Skeletal muscle satellite cell (primary cell): Measurements from ENCODE around the gene PPDPF.

Experiments used
- H3K27me3 ChIP-seq: 2 replicates; pipeline ENCODE4 v1.7.0; 2013; ENCODE audit warnings: low read length; ENCODE audit not compliant: control insufficient read depth, insufficient read depth
- H3K36me3 ChIP-seq: 2 replicates; pipeline ENCODE4 v1.7.0; 2013; ENCODE audit warnings: mild to moderate bottlenecking, control low read depth, low read length; ENCODE audit not compliant: insufficient read depth
- H3K4me1 ChIP-seq: 2 replicates; pipeline ENCODE4 v1.7.0; 2013; ENCODE audit warnings: low read length; ENCODE audit not compliant: control insufficient read depth, insufficient read depth
- H3K4me2 ChIP-seq: 2 replicates; pipeline ENCODE4 v1.7.0; 2013; ENCODE audit warnings: mild to moderate bottlenecking, low read length
- H3K4me3 ChIP-seq: 2 replicates; pipeline ENCODE4 v1.7.0; 2013; ENCODE audit warnings: low read length
- H3K9ac ChIP-seq: 2 replicates; pipeline ENCODE4 v1.7.0; 2013; ENCODE audit warnings: mild to moderate bottlenecking, low read depth, low read length, moderate library complexity
- H3K9me3 ChIP-seq: replicated peaks from 2 replicates; pipeline ENCODE4 v1.7.0; 2013; ENCODE audit warnings: mild to moderate bottlenecking, control low read depth, low read length

PPDPF gene

GRCh38 chr20:63560856-63561609 is 40.5 kb downstream of the PPDPF start:
- no peaks in the 10 kb centered on the region for H3K27me3 ChIP-seq
- H3K9ac ChIP-seq, result no peak overlapping the region
- H3K4me1 ChIP-seq, result no peaks in the 10 kb centered on the region
- H3K4me2 ChIP-seq, result no peak overlapping the region
- no peak overlapping the region for H3K4me3 ChIP-seq
- peaks cover 8% of the 10 kb centered on the region for H3K36me3 ChIP-seq
- H3K9me3 ChIP-seq, result no peaks in the 10 kb centered on the region

- Histone ChIP-seq H3K9me3 (no peaks in the 10 kb centered on the region), H3K27me3 (no peaks in the 10 kb centered on the region), H3K4me2 (no peak overlapping the region), H3K36me3 (peaks cover 10% of the 10 kb centered on the region), H3K4me1 (no peaks in the 10 kb centered on the region), H3K9ac (no peak overlapping the region), H3K4me3 (no peak overlapping the region)
These were observed 41.2 kb downstream of the PPDPF start for GRCh38 chr20:63561624-63562396.

GRCh38 chr20:63562461-63563224 is 42.1 kb downstream of the PPDPF start:
- H3K4me1 ChIP-seq, result no peaks in the 10 kb centered on the region
- H3K27me3 ChIP-seq, result no peaks in the 10 kb centered on the region
- H3K9ac ChIP-seq, result no peak overlapping the region
- no peaks in the 10 kb centered on the region for H3K9me3 ChIP-seq
- no peak overlapping the region for H3K4me2 ChIP-seq
- H3K4me3 ChIP-seq, result no peak overlapping the region
- H3K36me3 ChIP-seq, result peaks cover 11% of the 10 kb centered on the region

DNA sequence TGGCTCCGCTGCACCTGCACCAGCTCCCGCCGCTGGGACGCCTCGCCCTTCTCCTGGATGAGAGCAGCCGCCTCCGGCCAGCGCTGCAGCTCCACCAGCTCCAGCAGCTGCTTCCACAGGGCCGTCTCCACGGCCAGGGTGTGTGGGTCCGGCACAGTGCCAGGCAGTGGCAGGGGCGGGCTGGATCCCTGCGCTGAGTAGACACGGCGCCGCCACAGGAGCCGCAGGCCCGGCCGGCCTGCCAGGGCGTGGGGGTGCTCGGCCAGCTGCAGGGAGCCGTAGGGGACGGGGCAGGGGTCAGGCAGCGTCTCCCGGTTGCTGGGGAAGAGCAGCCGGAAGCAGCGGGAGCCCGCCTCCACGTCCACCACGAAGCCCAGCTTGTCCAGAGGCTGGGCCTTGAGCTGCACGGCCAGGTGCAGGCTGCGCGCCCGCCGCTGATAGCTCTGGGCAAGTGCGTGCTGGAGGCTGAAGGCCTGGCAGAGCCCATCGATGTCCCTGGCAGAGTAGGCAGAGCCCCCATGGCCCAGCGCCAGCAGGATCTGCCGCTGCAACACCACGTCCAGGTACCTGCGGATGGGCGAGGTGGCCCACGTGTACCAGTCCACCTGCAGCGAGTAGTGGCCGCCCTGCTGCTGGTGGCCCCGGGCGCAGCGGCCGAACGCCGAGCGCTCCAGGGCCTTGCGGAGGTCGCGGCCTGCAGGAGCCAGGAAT is 42.8 kb downstream of the PPDPF start:
- no peak overlapping the region for H3K9ac ChIP-seq
- no peak overlapping the region for H3K4me3 ChIP-seq
- no peaks in the 10 kb centered on the region for H3K9me3 ChIP-seq
- no peaks in the 10 kb centered on the region for H3K27me3 ChIP-seq
- H3K4me2 ChIP-seq, result no peak overlapping the region
- H3K36me3 ChIP-seq, result peaks cover 11% of the 10 kb centered on the region
- H3K4me1 ChIP-seq, result no peaks in the 10 kb centered on the region

- Histone ChIP-seq H3K4me2 (no peak overlapping the region), H3K9ac (no peak overlapping the region), H3K27me3 (no peaks in the 10 kb centered on the region), H3K9me3 (no peaks in the 10 kb centered on the region), H3K4me3 (no peak overlapping the region), H3K4me1 (peaks cover 4% of the 10 kb centered on the region), H3K36me3 (peaks cover 11% of the 10 kb centered on the region)
These were observed 43.7 kb downstream of the PPDPF start for GRCh38 chr20:63564036-63564810.

DNA sequence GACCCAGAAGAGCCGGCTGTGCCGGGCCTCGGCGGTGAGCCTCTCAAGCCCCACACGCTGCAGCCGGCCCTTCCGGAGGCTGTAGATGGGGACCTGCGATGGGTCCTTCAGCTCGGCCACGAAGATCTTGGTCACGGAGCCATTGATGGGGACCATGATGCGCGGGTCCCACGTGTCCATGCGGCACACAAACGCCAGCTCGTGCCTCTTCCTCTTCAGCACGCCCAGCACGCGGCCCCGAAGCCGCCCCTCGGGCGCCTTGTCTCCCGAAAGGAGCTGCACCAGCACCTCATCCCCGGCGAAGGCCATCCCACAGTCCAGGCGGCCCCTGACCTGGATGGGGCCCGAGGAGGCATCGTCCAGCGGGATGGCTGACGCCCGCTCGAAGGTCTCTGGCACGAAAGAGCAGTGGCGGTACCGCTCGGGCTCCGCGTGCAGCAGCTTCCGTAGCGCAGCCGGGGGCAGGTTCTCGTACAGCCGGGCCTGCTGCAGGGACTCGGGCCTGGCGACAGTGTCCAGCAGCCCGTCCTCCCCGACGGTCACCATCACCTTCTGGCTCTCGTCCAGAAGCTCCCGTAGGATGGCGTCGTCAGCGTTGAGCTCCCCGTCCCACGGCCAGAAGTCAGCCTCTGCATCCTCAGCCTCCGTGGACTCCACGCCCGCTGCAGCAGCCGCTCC is 44.6 kb downstream of the PPDPF start:
- Histone ChIP-seq H3K4me3 (no peak overlapping the region), H3K36me3 (peaks cover 9% of the 10 kb centered on the region), H3K4me2 (no peak overlapping the region), H3K4me1 (peaks cover 8% of the 10 kb centered on the region), H3K9me3 (no peaks in the 10 kb centered on the region), H3K27me3 (no peaks in the 10 kb centered on the region), H3K9ac (no peak overlapping the region)

GRCh38 chr20:63565699-63566335 is 45.3 kb downstream of the PPDPF start:
- H3K9me3 ChIP-seq, result no peaks in the 10 kb centered on the region
- H3K27me3 ChIP-seq, result no peaks in the 10 kb centered on the region
- H3K4me1 ChIP-seq, result peaks cover 8% of the 10 kb centered on the region
- H3K36me3 ChIP-seq, result peaks cover 5% of the 10 kb centered on the region
- no peak overlapping the region for H3K4me3 ChIP-seq
- no peak overlapping the region for H3K4me2 ChIP-seq
- no peak overlapping the region for H3K9ac ChIP-seq

DNA sequence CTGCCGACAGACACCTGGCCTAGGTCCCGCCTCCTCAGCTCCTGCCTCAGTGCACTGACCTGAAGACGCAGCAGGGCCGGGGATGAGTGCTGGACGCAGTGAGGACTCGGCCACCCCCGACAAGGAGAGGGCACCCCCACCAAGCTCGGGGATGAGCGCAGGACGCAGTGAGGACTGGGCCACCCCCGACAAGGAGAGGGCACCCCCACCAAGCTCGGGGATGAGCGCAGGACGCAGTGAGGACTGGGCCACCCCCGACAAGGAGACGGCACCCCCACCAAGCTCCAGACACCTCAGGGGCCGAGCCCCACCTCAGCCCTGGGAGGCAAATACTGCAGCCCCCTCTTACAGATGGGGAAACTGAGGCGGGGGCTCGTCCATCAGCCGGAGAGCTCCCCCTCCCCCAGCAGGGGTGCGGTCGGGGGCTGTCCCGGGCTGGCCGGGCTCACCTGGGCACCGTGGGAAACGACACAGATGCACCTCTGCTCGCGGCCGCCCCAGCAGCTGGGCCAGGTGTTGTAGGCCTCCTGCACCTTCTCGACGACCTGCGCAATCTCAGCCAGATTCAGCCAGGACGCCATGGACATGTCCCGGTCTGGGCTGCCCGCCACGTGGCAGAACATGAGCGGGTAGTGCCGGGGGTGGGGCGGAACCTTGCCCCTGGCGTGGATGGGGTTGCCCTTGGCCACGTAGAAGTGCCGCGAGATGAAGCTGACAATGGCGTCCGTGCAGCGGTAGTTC is 46.0 kb downstream of the PPDPF start:
- Histone ChIP-seq H3K9ac (no peak overlapping the region), H3K36me3 (peaks cover 5% of the 10 kb centered on the region), H3K4me2 (no peak overlapping the region), H3K27me3 (no peaks in the 10 kb centered on the region), H3K9me3 (no peaks in the 10 kb centered on the region), H3K4me3 (no peak overlapping the region), H3K4me1 (peaks cover 8% of the 10 kb centered on the region)

GRCh38 chr20:63567136-63567385 is 46.5 kb downstream of the PPDPF start:
- no peak overlapping the region for H3K4me2 ChIP-seq
- H3K27me3 ChIP-seq, result no peaks in the 10 kb centered on the region
- no peak overlapping the region for H3K4me3 ChIP-seq
- no peak overlapping the region for H3K9ac ChIP-seq
- H3K36me3 ChIP-seq, result peaks cover 5% of the 10 kb centered on the region
- H3K4me1 ChIP-seq, result peaks cover 8% of the 10 kb centered on the region
- H3K9me3 ChIP-seq, result no peaks in the 10 kb centered on the region
